B cell (primary cell): ENCODE results near the gene FGFR3.

Experiments
- EZH2 ChIP-seq: IDR thresholded peaks from 2 replicates; pipeline ENCODE4 v1.6.1; 2012; ENCODE audit warnings: borderline replicate concordance, low read depth, mild to moderate bottlenecking, moderate library complexity, low read length; ENCODE audit not compliant: insufficient read depth, poor library complexity, severe bottlenecking
- TF ChIP-seq, protein P1 (sequence below): fragments of 200-600 bp; IDR thresholded peaks from one replicate; pipeline ENCODE4 v1.8.0; 2022; ENCODE audit warnings: antibody characterized with exemption, mild to moderate bottlenecking

DNA sequence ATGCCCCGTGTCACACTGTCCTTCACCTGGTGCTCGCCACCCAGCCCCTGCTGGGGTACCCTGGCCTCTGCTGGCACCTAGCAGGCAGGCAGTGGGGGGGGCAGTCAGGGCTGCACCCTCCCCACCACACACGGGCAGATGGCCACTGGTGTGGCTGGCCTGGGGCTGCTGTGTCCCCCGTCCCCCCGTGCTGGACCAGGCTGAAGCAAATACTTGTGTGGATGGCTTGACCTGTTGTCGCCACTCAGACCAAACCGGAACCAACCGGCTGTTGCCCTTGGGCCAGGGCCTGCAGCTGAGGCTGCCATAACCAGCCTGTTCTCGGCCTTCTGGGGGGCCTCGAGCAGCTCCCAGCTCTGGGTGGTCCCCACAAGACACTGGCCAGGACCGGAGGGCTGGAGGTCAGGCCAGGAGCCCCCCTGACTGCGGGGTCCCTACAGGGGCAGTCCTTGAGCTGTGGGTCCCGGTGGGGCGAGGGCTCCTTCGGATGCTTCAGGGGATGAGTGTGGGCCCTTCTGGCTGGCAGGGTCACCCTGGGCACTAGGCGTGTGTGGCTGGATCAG lies 4.3 kb downstream of the FGFR3 start:
- TF ChIP-seq, protein P1, sequence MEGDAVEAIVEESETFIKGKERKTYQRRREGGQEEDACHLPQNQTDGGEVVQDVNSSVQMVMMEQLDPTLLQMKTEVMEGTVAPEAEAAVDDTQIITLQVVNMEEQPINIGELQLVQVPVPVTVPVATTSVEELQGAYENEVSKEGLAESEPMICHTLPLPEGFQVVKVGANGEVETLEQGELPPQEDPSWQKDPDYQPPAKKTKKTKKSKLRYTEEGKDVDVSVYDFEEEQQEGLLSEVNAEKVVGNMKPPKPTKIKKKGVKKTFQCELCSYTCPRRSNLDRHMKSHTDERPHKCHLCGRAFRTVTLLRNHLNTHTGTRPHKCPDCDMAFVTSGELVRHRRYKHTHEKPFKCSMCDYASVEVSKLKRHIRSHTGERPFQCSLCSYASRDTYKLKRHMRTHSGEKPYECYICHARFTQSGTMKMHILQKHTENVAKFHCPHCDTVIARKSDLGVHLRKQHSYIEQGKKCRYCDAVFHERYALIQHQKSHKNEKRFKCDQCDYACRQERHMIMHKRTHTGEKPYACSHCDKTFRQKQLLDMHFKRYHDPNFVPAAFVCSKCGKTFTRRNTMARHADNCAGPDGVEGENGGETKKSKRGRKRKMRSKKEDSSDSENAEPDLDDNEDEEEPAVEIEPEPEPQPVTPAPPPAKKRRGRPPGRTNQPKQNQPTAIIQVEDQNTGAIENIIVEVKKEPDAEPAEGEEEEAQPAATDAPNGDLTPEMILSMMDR: no peak
- TF ChIP-seq EZH2: no peak
